ENCODE data around the gene KIT. TPM values are rescaled to one million over a fixed set of nuclear protein-coding genes. Genes with fewer than 3 reads are reported as not detected.
A peak's percentile ranks its signal among the peaks of the same experiment; 100 is the strongest.

The KIT gene
- total RNA-seq, 3 donors from 2014 or later, result 3.0 to 32.8 (median 16.8) TPM

- no peak overlapping the region for H3K4me3 ChIP-seq
- no peaks in the 10 kb centered on the region for H3K9me3 ChIP-seq
- H3K36me3 ChIP-seq (ENCODE audit: low read depth), result no peaks in the 10 kb centered on the region
- no peaks in the 10 kb centered on the region for H3K4me1 ChIP-seq (ENCODE audit: low read depth)
- DNase-seq (no peak), ATAC-seq (no peak)
- no peak for TF ChIP-seq CTCF (IDR thresholded peaks at IDR 0.05)
- intact Hi-C loops (cut with DNase I, micrococcal nuclease), result no loop called here
Measured at GRCh38 chr4:54703182-54703581, 45.4 kb downstream of the KIT start.

GRCh38 chr4:54707406-54707805, 49.6 kb downstream of the KIT start:
- Histone ChIP-seq H3K9me3 (no peaks in the 10 kb centered on the region), H3K4me3 (no peak overlapping the region), H3K4me1 (ENCODE audit: low read depth) (no peaks in the 10 kb centered on the region), H3K36me3 (ENCODE audit: low read depth) (no peaks in the 10 kb centered on the region)
- DNase-seq (no peak), ATAC-seq (no peak)
- no peak for TF ChIP-seq CTCF (IDR thresholded peaks at IDR 0.05)
- intact Hi-C loops (cut with DNase I, micrococcal nuclease), result no loop called here

GRCh38 chr4:54708339-54709279, 50.9 kb downstream of the KIT start:
- ATAC-seq, result peak; percentile 47

GRCh38 chr4:54709400-54709799, 51.6 kb downstream of the KIT start:
- Histone ChIP-seq H3K4me1 (ENCODE audit: low read depth) (no peaks in the 10 kb centered on the region), H3K36me3 (ENCODE audit: low read depth) (no peaks in the 10 kb centered on the region), H3K9me3 (no peaks in the 10 kb centered on the region), H3K4me3 (no peak overlapping the region)
- intact Hi-C loops (cut with DNase I, micrococcal nuclease), result no loop called here
- TF ChIP-seq CTCF (IDR thresholded peaks at IDR 0.05), result no peak
- ATAC-seq (peak; percentile 43), DNase-seq (peak in 1 of 3 donors; percentile 12)

More at GRCh38 chr4:54708339-54709279, 50.9 kb downstream of the KIT start:
- TF ChIP-seq CTCF (IDR thresholded peaks at IDR 0.05), result no peak
- DNase-seq, result no peak
- Histone ChIP-seq H3K9me3 (no peaks in the 10 kb centered on the region), H3K4me1 (ENCODE audit: low read depth) (no peaks in the 10 kb centered on the region), H3K36me3 (ENCODE audit: low read depth) (no peaks in the 10 kb centered on the region), H3K4me3 (no peak overlapping the region)
- intact Hi-C loops (cut with DNase I, micrococcal nuclease), result no loop called here

GRCh38 chr4:54712206-54712605, 54.4 kb downstream of the KIT start:
- DNase-seq, result no peak
- no peak for TF ChIP-seq CTCF (IDR thresholded peaks at IDR 0.05)
- ATAC-seq, result no peak
- Histone ChIP-seq H3K4me3 (no peak overlapping the region), H3K36me3 (ENCODE audit: low read depth) (no peaks in the 10 kb centered on the region), H3K9me3 (no peaks in the 10 kb centered on the region), H3K4me1 (ENCODE audit: low read depth) (no peaks in the 10 kb centered on the region)
- intact Hi-C loops (cut with DNase I, micrococcal nuclease), result no loop called here

Data from mucosa of descending colon (tissue), 3 donors.